Astrocyte of the cerebellum (primary cell): ENCODE measurements around the gene DPYSL5.

Source experiments
- DNase-seq: peaks from one replicate; pipeline ENCODE4 v3.0.0-alpha.2; 2011; ENCODE audit warnings: low read depth
- H3K4me3 ChIP-seq: 2 replicates; pipeline ENCODE4 v1.5.1; 2011; ENCODE audit warnings: mild to moderate bottlenecking, low read depth, low read length, moderate library complexity
- in situ Hi-C: cut with HindIII; loops from 2 replicates; pipeline ENCODE4 v1.10.0; 2017; ENCODE audit warnings: low sequenced_read_pairs
- TF ChIP-seq, protein P1 (sequence below): IDR thresholded peaks from 2 replicates; pipeline ENCODE4 v1.5.1; 2012; ENCODE audit warnings: low read length, low read depth, moderate library complexity, mild to moderate bottlenecking; ENCODE audit errors: missing control alignments

Gene DPYSL5

DNA sequence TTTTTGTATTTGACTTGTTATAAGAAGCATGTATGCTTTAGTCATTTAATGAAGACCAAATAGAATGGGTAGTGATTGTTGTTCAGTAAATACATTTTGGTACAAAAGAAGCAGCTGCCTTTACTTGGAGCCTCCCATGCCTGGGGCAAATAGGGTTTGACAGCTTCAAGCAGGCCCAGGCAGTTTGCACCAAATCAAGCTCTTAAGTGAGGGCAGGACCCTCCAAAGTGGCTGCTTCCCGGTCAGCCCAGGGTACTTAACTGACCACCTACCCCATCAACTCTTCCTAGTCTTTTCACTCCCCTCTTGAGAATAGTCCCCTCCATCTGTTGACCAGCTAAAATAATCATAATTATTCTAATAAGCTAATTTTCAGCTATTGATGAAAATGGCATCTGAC, 127.7 kb downstream of the DPYSL5 start:
- H3K4me3 ChIP-seq: no peak overlapping the region
- TF ChIP-seq, protein P1, sequence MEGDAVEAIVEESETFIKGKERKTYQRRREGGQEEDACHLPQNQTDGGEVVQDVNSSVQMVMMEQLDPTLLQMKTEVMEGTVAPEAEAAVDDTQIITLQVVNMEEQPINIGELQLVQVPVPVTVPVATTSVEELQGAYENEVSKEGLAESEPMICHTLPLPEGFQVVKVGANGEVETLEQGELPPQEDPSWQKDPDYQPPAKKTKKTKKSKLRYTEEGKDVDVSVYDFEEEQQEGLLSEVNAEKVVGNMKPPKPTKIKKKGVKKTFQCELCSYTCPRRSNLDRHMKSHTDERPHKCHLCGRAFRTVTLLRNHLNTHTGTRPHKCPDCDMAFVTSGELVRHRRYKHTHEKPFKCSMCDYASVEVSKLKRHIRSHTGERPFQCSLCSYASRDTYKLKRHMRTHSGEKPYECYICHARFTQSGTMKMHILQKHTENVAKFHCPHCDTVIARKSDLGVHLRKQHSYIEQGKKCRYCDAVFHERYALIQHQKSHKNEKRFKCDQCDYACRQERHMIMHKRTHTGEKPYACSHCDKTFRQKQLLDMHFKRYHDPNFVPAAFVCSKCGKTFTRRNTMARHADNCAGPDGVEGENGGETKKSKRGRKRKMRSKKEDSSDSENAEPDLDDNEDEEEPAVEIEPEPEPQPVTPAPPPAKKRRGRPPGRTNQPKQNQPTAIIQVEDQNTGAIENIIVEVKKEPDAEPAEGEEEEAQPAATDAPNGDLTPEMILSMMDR: no peak
- DNase-seq: no peak
- in situ Hi-C loops: no loop called here

DNA sequence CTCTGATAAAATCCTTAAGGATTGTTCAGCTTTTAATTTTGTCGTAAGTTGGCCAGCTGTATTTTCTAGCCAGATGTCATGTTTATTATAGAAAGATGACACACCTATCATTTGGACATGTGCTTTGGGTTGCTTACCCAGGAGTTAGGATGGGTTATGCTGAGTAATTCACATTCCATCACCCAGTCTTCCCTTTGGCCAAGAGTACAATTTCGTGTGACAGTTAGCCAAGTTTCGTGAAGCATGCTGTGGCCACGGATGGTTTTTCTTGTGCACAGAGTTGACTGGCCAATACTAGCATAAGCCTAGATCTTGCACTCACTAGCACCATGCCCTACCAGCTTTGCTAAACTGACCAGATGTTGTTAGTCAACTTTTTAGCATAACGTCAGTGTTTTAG, 128.3 kb downstream of the DPYSL5 start:
- DNase-seq: no peak
- no peak overlapping the region for H3K4me3 ChIP-seq
- in situ Hi-C loops: no loop called here
- TF ChIP-seq, protein P1: no peak

DNA sequence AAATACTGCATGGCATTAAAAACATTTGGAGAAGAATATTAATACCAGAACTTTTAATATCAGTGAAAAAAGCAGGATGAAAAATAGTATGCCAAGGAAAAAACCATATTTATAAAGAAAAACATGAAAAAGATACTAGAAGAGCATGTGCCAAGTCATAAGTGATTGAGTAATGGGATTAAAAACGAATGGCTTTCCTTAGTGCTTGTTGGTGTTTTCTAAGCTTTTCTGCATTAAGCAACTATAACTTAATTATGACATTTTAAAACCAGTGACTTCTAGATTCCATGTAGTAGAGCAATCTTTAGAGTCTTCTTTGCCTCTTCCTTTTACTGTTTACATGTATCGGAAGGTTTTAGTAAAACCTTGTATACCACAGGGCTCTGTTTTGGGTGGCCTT, 129.1 kb downstream of the DPYSL5 start:
- no peak for DNase-seq
- no peak overlapping the region for H3K4me3 ChIP-seq
- in situ Hi-C loops: no loop called here
- TF ChIP-seq, protein P1: no peak

DNA sequence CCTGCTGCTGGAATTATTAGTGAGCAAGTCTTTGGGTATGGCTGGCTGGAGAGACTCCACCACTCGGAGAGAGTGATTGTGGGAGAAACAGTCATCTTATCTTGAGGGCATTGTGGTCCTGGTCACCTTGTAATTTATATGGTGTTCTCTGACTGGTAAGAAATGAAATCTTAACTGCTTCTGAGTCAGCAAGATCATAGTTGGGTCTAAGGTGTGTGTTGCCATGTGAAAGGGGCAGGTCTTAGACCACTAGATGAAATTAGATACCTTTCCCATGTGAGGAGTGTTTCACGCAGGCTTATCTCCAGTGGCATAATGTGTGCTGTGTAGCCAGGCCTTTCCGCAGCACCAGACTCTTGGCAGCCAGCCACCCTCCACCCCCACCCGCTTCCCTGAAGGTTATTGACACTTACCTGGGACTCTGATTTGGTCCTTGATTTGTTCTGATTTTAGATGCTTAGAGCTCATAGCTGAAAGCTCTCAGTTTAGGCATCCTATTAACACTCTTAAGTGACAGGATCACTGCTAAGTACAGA, 130.2 kb downstream of the DPYSL5 start:
- TF ChIP-seq, protein P1: no peak
- in situ Hi-C loops: no loop called here
- H3K4me3 ChIP-seq: no peak overlapping the region
- no peak for DNase-seq

DNA sequence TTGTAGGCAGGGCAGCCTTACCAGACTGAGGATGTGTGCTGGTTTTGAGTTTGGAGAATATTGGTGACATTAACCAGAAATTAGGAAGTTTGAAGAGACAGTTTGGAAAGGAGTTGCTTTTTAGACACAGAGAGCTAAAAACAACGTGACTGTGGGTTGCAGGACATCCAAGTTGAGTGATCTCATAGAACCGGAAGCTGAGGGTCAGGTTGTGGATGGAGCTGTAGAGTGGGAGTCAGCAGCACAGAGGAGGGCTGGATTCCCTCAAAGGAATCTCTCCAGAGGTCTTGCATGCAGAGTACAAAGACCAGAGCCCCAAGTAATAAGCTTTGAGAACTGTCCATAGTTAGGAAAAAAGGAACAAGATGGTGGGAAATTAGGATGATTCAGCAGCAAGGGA, 131.8 kb downstream of the DPYSL5 start:
- TF ChIP-seq, protein P1: no peak
- DNase-seq: no peak
- in situ Hi-C loops: no loop called here
- H3K4me3 ChIP-seq: no peak overlapping the region

DNA sequence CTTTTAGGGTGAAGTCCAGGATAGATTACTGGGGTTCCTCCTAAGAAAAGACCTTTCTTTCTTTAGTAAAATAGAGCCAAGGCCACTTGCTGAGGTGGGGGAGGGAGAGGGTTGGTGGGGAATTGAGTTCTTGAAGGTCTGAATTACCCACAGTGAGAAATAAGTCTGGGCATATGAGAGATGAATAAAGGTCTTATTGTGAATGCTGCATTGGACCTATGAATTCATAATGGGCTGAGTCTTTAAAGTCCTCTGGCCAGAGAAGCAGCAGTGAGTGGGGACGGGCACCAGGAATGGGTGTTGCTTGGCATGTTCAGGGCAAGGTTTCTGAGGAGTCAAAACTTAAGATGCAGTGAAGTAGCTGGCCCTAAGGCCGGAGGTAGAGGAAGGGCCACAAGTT, 133.0 kb downstream of the DPYSL5 start:
- TF ChIP-seq, protein P1: no peak
- in situ Hi-C loops: no loop called here
- DNase-seq: no peak
- H3K4me3 ChIP-seq: no peak overlapping the region
